Right lobe of liver (tissue), 6 donors: ENCODE data around the gene INO80C. TPM values are rescaled to one million over a fixed set of nuclear protein-coding genes. Genes with fewer than 3 reads are reported as not detected.

ENCODE experiments used
- ATAC-seq, 4 donors: fragments of 200-7000 bp; cut with Tn5 transposase; one replicate each; pipeline ENCODE4 v1.9.1; 2020; ENCODE audit warnings: mild to moderate bottlenecking in 4 of 4, moderate library complexity in 4 of 4
- DNase-seq, 3 donors: peaks; one replicate each; pipeline ENCODE4 v3.0.0-alpha.2; 2020
- H3K27ac ChIP-seq, 3 donors: fragments of 200-600 bp; one replicate each; pipeline ENCODE4 v1.8.0; 2022
- H3K27me3 ChIP-seq, 2 donors: fragments of 200-600 bp; one replicate each; pipeline ENCODE4 v1.8.0; 2022
- H3K36me3 ChIP-seq, 4 donors: fragments of 200-600 bp; sonication (generic) in 1 of 4; one replicate each; pipeline versions ENCODE4 v1.5.1 to v1.8.0; 2017 to 2022; ENCODE audit warnings: control low read depth in 1 of 4
- H3K4me1 ChIP-seq, 4 donors: fragments of 200-600 bp; sonication (generic) in 1 of 4; one replicate each; pipeline versions ENCODE4 v1.5.1 to v1.8.0; 2017 to 2022; ENCODE audit warnings: control low read depth in 1 of 4
- H3K4me3 ChIP-seq, 3 donors: fragments of 200-600 bp; one replicate each; pipeline ENCODE4 v1.8.0; 2022
- H3K9me3 ChIP-seq, 4 donors: fragments of 200-600 bp; sonication (generic) in 1 of 4; one replicate each; pipeline versions ENCODE4 v1.5.1 to v1.8.0; 2017 to 2022; ENCODE audit warnings: control low read depth in 1 of 4
- POLR2A ChIP-seq: fragments of 450-650 bp; IDR thresholded peaks from one replicate; pipeline ENCODE4 v1.6.1; 2017; ENCODE audit warnings: antibody characterized with exemption, mild to moderate bottlenecking
- WGBS: methylation state at CpG from one replicate; pipeline ENCODE4 v1.1.6; 2018; ENCODE audit warnings: low coverage, low lambda C conversion rate; ENCODE audit not compliant: insufficient coverage; ENCODE audit errors: missing lambda C conversion rate; 5-methylcytosine and 5-hydroxymethylcytosine counted together
- intact Hi-C, 2 donors: fragments of 100-400 bp; cut with DNase I; formaldehyde crosslinking; loops; one replicate each; pipeline versions ENCODE4 v1.11.2 to v1.14.1; 2022
- total RNA-seq, 6 experiments: library from RNA; depleted of rRNA in 2 of 6; stranded (reverse); fragments of >200 nt in 2 of 6; fragmentation: NEBNext Ultra II Directional in 3 of 6; extraction: Animal tissue kit (Norgen Biotek cat#: 25700) in 3 of 6; gene quantifications; one replicate each; pipeline versions ENCODE4 v1.1.0 to v1.2.4, GENCODE V29; 2016 to 2023
- TF ChIP-seq, protein P1 (sequence below), 4 donors: fragments of 200-600 bp in 3 of 4; fragments of 450-650 bp in 1 of 4; IDR thresholded peaks; one replicate each; pipeline versions ENCODE4 v1.5.1 to v1.8.0; 2016 to 2022; ENCODE audit warnings: antibody characterized with exemption in 4 of 4, mild to moderate bottlenecking in 2 of 4
- donor health status: DM: no; HTN: yes; CAD: no.
- donor health status: DM: no; HTN: no; CAD: no.
- donor health status: DM: no; HTN: no; CAD: no.
- donor health status: DM: no; HTN: yes; CAD: no.
- donor health status: DM: no; HTN: yes; CAD: no.

The INO80C gene
- total RNA-seq, 6 experiments from 2014 or later: 6.4 to 12.7 (median 9.7) TPM

DNA sequence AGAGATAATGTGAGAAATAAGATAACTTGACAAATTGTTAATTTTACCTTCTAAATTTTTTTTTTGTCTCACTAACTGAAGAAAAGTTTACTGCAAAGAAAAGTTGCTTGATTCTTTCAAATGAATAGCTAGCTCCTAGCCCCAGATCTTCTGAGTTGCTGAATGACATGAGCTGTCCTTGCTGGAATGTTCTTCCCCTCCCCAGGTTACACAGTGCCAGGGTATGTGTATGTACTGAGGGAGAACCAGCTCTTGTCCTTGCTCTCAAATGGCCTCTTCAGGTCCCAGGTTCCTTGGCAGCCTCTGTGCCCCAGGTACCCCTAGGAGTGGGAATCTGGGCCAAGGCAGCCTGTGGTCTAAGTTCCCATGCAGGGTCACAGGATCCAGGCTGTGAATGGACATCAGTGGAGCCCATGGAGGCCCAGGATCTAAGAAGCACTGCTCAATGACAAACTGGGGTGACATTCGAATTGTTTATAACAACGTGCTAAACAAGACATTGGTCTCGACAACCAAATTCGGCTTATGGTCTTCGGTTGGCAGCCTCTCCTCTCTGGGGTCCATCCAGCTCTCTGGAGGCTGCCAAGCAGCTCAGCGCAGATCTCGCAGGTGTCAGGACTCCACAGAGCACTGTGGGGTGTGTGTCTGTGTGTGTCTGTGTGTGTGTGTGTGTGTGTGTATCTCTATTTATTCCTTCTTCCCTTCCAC lies 17.1 kb upstream of the INO80C start:
- no peaks in the 10 kb centered on the region for H3K27me3 ChIP-seq
- no peak overlapping the region for H3K27ac ChIP-seq
- no peaks in the 10 kb centered on the region for H3K9me3 ChIP-seq
- TF ChIP-seq, protein P1, sequence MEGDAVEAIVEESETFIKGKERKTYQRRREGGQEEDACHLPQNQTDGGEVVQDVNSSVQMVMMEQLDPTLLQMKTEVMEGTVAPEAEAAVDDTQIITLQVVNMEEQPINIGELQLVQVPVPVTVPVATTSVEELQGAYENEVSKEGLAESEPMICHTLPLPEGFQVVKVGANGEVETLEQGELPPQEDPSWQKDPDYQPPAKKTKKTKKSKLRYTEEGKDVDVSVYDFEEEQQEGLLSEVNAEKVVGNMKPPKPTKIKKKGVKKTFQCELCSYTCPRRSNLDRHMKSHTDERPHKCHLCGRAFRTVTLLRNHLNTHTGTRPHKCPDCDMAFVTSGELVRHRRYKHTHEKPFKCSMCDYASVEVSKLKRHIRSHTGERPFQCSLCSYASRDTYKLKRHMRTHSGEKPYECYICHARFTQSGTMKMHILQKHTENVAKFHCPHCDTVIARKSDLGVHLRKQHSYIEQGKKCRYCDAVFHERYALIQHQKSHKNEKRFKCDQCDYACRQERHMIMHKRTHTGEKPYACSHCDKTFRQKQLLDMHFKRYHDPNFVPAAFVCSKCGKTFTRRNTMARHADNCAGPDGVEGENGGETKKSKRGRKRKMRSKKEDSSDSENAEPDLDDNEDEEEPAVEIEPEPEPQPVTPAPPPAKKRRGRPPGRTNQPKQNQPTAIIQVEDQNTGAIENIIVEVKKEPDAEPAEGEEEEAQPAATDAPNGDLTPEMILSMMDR (IDR thresholded peaks at IDR 0.05): no peak
- no peak for TF ChIP-seq POLR2A
- H3K36me3 ChIP-seq: no peaks in the 10 kb centered on the region
- no peak for ATAC-seq
- H3K4me1 ChIP-seq: no peaks in the 10 kb centered on the region
- H3K4me3 ChIP-seq: no peak overlapping the region
- 93% methylated on average over 5 of the region's 7 CpGs for WGBS
- no peak for DNase-seq
- intact Hi-C loops: loop anchor here (10.0 kb wide), 2 partner anchors 100 to 120 kb away; no protein-coding TSS in a partner anchor

DNA sequence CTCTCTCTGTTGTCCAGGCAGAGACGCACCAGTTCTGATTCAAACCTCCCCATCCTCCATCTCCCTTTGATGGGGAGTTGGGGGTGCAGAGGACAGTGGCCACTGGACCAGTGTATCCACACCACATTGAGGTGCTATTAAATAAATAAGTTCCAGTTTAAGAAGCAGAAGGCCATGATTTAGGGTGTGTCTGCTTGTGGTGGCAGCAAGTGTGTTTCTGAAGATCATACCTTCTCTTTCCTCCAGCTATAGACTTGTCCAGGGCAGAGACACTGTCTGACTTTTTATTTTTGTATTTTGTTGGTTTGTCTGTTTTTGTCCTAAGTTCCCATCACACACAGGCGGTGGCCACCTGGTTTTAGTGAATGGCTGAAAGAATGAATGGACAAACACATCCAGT lies 16.5 kb upstream of the INO80C start:
- ATAC-seq: no peak
- DNase-seq: no peak
- H3K36me3 ChIP-seq: no peaks in the 10 kb centered on the region
- H3K4me3 ChIP-seq: no peak overlapping the region
- 84% methylated on average over 2 of the region's 2 CpGs for WGBS
- no peaks in the 10 kb centered on the region for H3K27me3 ChIP-seq
- H3K4me1 ChIP-seq: no peaks in the 10 kb centered on the region
- no peaks in the 10 kb centered on the region for H3K9me3 ChIP-seq
- TF ChIP-seq, protein P1 (IDR thresholded peaks at IDR 0.05): no peak
- no peak for TF ChIP-seq POLR2A
- H3K27ac ChIP-seq: no peak overlapping the region
- intact Hi-C loops: loop anchor here (10.0 kb wide), 2 partner anchors 99 to 119 kb away; no protein-coding TSS in a partner anchor

DNA sequence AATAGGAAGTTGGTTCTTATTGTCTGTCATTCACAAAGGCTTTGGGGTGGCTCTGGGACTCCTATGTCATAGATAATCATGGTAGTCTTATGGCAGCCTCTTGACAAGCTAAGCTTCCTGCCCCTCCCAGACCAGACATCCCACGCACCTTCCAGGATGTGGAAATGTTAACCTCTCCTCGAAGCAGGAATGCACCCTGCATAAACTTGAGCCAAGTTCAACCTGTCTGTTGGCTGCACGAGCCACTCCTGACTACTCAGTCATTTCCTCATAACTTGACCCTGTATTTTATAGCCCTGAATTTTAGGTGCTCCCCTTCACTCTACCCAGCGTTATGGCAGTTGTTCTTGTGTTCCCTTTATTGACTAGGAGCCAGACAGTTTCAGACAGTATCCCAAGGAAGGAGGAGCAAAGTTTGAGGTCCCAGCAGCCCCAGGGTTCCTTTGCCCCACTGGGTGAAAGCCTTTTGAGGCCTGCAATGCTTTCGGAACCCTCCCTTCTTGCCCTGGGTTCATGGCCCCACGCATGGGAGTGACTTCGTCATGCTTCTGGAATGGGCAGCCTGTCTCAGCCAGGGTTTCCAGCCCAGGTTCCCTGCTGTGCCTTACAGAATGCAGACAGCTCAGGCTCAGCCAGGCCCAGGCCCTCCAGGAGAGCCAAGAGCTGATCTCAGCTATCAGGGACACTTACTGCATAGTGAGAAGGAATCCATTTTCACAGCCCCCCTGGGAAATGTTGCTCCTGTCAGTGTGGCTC lies 15.6 kb upstream of the INO80C start:
- H3K4me3 ChIP-seq: no peak overlapping the region
- WGBS: 63% methylated on average over 5 of the region's 7 CpGs
- H3K27ac ChIP-seq: no peak overlapping the region
- DNase-seq (no peak), ATAC-seq (no peak)
- no peaks in the 10 kb centered on the region for H3K4me1 ChIP-seq
- H3K36me3 ChIP-seq: no peaks in the 10 kb centered on the region
- intact Hi-C loops: loop anchor here (10.0 kb wide), 2 partner anchors 99 to 119 kb away; no protein-coding TSS in a partner anchor
- H3K27me3 ChIP-seq: no peaks in the 10 kb centered on the region
- H3K9me3 ChIP-seq: no peaks in the 10 kb centered on the region
- TF ChIP-seq, protein P1 (IDR thresholded peaks at IDR 0.05): no peak

DNA sequence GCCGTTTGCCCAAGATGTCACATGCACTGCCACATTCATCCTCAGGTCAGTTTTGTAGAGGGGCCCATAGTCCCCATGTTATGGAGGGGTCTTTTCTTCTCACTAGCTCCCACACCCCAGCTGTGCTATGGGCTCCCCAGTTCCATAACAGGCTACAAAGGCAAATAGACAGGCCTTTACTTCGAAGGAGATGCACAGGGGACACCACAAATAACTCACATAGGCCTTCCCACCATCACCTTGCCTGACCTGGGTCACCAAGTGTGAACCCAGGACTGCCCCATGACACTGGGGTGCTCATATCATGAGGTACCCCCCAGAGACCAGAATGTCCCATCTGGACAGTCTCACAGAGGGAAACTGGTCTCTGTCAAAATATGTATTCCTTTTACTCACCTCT lies 15.0 kb upstream of the INO80C start:
- intact Hi-C loops: loop anchor here (10.0 kb wide), 2 partner anchors 98 to 118 kb away; no protein-coding TSS in a partner anchor
- no peak for TF ChIP-seq POLR2A
- no peaks in the 10 kb centered on the region for H3K4me1 ChIP-seq
- H3K4me3 ChIP-seq: no peak overlapping the region
- no peaks in the 10 kb centered on the region for H3K9me3 ChIP-seq
- DNase-seq (no peak), ATAC-seq (no peak)
- H3K36me3 ChIP-seq: no peaks in the 10 kb centered on the region
- WGBS: no CpG with 5 or more reads among the region's 2 CpGs
- no peaks in the 10 kb centered on the region for H3K27me3 ChIP-seq
- no peak overlapping the region for H3K27ac ChIP-seq

DNA sequence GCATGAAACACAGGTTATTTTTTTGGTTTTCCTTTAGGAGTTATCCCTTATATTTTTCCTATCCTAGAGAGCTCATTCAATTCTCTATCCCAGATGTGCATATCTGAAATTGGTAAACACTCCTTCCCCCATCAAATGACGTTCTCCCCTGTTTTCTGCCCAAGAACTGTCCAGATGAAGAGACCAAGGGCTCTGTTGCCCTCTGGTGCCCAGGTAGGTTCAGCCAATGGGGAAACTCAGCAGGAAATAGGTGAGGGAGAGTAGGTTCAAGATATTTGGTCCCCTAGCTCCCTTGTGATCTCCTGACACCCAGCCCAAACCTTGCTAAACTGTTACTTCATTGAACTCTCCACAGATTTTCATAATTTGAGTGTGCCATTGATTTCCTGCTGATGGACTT lies 14.1 kb upstream of the INO80C start:
- no peaks in the 10 kb centered on the region for H3K9me3 ChIP-seq
- intact Hi-C loops: loop anchor here (10.0 kb wide), 2 partner anchors 97 to 117 kb away; no protein-coding TSS in a partner anchor
- H3K4me1 ChIP-seq: no peaks in the 10 kb centered on the region
- TF ChIP-seq, protein P1 (IDR thresholded peaks at IDR 0.05): peak; percentile 42 to 70 (median 62)
- TF ChIP-seq POLR2A: no peak
- no peaks in the 10 kb centered on the region for H3K27me3 ChIP-seq
- no peak overlapping the region for H3K4me3 ChIP-seq
- no peaks in the 10 kb centered on the region for H3K36me3 ChIP-seq
- H3K27ac ChIP-seq: no peak overlapping the region
- peak; percentile 78 to 85 (median 82) for ATAC-seq
- WGBS: 25% methylated on average over 1 of the region's 1 CpG
- no peak for DNase-seq
